Measurements from ENCODE around the gene C1QL1.

- TF ChIP-seq POLR2AphosphoS5 (IDR thresholded peaks at IDR 0.05; ENCODE audit: low read depth, low read length) (no peak), POLR2A (IDR thresholded peaks at IDR 0.05; ENCODE audit: low read depth, low read length) (no peak), TAF1 (IDR thresholded peaks at IDR 0.05; ENCODE audit: low read depth, low read length) (no peak), SPI1 (IDR thresholded peaks at IDR 0.05; ENCODE audit: low read depth, low read length) (no peak), POU2F2 (IDR thresholded peaks at IDR 0.05; ENCODE audit: low read depth, low read length) (no peak)
Observed at GRCh38 chr17:44956998-44957981, 10.8 kb downstream of the C1QL1 start.
